Islet of Langerhans (tissue), 1 donor: ENCODE results near the gene PWP2.
"Not testable (repeated sequence)": the region's sequence is repeated elsewhere in the genome, so short reads cannot be mapped to it uniquely, and the experiment has no call there.

Experiments used
- FAIRE-seq: peaks from one replicate; lab custom pipeline; 2011; peaks lifted over from hg19 to GRCh38; lab: Jason Lieb, UNC

The PWP2 gene

GRCh38 chr21:44083631-44084291 is 23.4 kb upstream of the PWP2 start:
- no peak for FAIRE-seq

DNA sequence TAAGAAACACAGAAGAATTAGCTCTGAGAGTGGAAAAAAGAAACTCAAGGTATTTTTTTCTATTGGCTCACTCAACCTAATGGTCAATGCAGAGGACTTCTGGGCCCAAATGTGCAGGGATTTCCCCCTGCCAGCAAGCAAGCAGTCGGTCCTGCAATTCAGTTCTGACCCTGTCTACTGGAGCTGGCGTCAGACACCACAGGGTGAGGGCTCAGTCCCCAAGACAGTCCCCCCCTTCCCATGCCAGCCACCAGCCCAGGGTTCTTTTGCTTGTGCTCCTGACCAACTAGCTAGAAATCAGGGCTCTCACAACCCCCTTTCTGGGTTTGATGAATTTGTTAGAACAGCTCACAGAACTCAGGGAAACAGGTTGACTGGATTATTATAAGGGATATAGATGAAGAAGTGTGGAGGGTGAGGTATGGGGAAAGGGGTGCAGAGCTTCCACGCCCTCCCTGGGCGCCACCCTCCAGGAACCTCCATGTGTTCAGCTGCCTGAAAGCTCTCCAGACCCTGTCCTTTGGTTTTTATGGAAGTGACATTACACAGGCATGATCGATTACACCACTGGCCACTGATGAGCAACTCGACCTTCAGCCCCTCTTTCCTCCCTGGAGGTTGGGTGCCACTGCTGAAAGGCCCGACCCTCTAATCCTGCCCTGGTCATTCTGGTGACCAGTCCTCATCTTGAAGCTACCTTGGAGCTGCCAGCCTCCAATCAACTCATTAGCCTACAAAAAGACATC is 22.5 kb upstream of the PWP2 start:
- FAIRE-seq: no peak

DNA sequence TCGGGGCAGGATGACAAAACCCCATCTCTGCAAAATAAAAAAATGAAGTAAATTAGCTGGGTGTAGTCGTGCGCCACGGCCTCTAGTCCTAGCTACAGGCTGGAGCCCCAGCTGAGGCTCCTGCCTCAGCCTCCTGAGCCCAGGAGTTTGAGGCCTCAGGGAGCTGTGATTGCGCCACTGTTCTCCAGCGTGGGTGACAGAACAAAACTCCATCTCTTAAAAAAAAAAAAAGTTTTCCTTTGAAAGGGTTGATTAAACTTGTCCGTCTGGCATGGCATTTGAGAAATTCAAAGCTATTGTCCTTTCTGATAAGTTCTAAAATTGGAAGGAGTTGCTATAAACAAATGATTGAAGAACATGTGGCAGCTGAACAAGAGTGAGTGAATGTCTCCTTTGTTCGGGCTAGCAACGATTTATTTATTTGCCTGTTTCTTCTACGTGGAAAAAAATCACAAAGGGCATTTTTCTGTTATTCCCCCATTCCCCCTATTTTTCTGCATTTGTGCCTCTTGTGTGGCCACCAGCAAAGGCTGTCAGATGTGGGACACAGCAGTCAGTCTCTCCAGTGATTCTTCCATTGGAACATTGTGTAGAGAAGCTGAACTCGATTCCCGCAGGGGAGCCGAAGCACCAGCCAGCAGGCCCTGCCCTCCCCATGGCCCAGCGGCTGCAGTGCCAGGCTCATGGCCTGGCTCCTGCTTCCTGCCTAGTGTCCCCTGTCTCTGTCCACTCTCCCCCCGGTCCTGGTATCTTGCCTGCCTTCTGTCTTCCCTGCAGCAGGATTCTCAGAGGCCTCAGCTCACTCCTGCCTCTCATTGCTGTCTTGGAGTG is 21.5 kb upstream of the PWP2 start:
- no peak for FAIRE-seq

DNA sequence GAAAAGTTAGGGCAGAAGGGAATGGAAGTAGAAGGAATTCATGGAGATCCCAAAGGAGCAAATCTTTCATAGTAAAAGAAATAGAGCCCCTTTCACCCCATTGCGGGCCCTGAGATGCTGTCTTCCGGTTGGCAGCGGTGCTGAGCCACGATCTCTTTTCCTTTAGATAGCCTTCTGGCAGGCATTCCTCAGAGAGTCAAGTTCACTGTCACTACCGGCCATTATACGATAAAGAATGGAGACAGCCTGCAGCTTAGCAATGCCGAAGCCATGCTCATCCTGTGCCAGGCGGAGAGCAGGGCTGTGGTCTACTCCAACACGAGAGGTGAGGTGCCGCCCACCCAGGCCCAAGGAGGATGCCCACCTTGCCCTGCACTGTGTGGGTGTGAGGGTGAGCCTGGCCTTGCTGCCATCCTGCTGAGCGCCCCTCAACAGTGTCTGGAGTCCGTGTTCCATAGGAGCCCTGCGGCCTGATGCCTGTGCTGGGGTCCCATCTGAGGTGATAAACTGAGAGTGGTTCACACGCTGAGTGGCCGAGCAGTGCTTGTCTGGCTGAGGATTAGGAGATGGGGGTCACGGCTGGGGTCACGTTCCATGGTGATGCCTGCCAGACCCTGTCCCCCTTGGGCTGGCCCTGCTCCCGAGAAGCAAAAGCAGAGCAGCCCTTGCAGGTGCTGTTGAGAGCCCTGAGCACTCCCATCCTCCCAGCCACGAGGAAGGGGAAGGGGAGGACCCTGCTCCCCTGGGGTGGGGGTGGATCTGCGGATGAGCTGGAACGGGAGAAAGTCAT is 20.4 kb upstream of the PWP2 start:
- FAIRE-seq: no peak

GRCh38 chr21:44087426-44088400 is 19.5 kb upstream of the PWP2 start:
- FAIRE-seq: no peak

DNA sequence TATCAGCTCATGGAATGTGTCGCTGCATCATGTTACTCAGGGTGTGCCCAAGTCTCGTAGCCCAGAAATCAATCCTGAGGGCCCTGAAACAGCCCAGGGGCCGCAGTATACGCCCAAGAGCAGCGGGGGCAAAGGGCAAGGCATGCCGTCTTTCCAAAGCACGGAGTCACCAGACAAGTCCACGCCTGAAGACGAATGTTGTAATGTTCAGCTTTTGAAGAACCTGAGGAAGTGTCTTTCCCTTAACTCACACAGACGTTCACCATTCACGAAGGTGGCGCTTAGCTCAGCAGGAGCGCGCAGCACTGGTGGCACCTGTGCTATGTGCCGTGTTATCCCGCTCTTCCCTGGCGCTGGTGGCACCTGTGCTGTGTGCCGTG is 18.8 kb upstream of the PWP2 start:
- FAIRE-seq: no peak

- FAIRE-seq: no peak
Observed at GRCh38 chr21:44089001-44089911, 17.9 kb upstream of the PWP2 start.

GRCh38 chr21:44090325-44090724 is 16.9 kb upstream of the PWP2 start:
- no peak for FAIRE-seq

DNA sequence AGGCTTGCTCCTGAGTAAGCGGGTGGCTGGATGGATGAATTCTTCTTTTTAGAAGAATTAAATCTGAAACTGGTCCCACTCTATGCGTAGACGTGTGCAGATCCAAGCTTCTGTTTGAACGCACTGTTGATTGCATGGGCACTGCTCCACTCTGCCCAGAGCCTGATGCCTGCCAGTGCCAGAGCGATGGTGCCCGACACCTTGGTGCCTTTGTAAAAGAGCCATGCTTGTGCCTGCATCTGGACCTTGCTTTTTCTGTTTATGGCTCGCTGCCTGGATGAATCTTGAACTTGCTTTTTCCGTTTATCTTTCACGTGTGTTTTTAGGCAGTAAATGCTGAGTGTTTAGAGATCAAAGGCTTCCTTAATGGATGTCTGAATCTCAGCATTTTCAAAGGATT is 15.0 kb upstream of the PWP2 start:
- FAIRE-seq: no peak

- FAIRE-seq: no peak
Observed at GRCh38 chr21:44093761-44094160, 13.4 kb upstream of the PWP2 start.

DNA sequence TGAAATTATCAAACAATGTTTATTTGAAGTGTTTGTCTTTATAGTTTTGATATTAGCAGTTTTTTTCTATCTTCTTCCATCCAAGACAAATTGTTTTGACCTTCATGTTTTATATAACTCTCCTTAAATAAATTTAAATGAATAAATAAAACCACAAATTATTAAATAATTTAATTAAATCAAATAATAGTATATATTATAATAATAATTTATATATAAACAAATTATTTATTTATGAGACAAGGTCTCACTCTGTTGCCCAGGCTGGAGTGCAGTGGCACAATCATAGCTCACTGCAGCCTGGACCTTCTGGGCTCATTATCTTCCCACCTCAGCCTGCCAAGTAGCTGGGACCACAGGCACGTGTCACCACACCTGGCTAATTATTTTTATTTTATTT is 12.4 kb upstream of the PWP2 start:
- no peak for FAIRE-seq

DNA sequence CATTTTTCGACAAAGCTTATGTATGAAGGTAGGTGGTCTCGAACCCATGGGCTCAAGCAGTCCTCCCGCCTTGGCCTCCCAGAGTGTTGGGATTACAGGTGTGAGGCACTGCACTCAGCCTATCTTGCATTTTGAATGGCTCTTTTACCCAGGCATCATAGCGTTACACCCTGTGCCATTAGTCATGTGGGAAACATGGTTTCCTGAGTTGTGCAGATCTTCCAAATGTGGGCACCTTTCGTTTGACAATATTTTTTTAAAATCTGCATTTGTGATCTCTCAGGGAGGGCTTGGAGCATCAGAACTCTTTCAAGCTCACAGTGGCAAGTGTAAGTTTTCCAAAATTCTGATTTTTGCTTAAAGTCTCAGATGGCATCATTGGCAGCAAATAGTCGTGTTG is 8.7 kb upstream of the PWP2 start:
- FAIRE-seq: not testable (repeated sequence)

DNA sequence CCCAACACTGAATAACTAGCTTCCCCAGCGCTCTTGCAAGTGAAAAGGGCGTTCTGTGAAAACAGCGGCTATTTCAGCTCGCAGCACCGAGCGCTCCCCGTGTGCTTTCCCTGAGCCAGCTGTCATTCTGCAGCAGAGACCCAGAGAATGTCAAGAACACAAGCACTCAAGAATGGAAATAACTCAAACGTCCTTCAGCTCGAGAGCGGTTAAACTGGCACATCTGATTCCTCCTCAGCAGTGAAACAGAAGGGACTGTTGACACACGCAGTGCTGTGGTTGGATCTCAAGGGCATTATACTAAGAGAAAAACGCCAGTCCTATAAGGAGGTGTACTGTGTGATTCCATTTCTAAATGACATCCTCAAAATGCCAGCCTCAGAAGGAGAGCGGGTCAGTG is 8.2 kb upstream of the PWP2 start:
- not testable (repeated sequence) for FAIRE-seq

DNA sequence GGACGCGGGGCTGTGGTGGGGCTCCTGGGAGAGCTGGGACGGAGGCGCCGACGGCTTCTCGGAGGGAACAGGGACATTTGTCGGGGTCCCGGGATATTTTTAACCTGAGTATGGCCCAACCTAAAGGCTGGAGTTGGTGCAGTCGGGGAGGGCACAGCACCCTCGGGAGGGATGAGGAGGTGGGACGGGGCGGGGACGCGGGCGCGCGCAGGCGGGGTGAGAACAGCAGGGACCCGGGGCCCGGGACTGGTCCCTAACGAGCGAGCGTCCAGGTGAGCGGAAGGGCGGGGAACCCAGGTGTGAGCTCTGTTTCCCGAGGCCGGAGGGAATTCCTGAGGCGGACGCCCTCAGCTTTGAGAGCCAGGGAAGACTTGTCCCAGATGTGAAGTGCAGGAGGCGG is 390 bp downstream of the PWP2 start:
- FAIRE-seq: not testable (repeated sequence)

- not testable (repeated sequence) for FAIRE-seq
Observed at GRCh38 chr21:44113702-44114371, 6.6 kb downstream of the PWP2 start.

GRCh38 chr21:44122131-44122530 is 14.9 kb downstream of the PWP2 start:
- not testable (repeated sequence) for FAIRE-seq

DNA sequence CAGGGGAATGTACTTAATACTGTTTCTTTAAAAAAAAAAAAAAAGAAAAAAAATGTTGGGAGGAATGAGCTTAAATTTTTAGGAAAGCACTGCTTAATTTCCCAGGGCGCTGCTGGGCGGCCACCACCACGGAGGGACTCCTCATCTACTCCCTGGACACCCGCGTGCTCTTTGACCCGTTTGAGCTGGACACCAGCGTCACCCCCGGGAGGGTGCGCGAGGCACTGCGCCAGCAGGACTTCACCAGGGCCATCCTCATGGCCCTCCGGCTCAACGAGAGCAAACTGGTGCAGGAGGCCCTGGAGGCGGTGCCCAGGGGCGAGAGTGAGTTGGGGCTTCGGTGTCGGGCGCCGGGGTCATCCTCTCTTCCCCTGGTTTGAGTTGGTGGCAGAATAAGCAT is 20.6 kb downstream of the PWP2 start:
- not testable (repeated sequence) for FAIRE-seq

GRCh38 chr21:44133715-44134057 is 26.5 kb downstream of the PWP2 start:
- FAIRE-seq: not testable (repeated sequence)

DNA sequence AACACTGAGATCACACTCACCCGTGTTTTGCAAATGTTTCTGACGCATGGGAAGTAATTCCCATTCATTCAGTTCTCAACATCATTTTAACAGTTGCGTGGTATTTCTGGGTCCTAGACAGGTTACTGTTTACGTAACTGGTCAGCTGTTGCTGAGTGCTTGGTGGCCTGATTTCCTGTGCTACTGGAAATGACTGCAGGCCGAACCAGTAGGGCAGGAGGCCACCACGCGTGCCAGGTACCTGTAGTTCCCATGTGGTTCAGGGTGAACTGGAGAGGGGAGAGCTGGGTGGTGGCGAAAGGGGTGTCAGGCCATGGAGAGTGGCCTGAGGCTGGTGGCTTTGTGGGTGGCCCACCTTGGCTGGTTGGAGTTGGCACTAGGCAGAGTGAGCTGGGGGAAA is 27.5 kb downstream of the PWP2 start:
- FAIRE-seq: not testable (repeated sequence)

DNA sequence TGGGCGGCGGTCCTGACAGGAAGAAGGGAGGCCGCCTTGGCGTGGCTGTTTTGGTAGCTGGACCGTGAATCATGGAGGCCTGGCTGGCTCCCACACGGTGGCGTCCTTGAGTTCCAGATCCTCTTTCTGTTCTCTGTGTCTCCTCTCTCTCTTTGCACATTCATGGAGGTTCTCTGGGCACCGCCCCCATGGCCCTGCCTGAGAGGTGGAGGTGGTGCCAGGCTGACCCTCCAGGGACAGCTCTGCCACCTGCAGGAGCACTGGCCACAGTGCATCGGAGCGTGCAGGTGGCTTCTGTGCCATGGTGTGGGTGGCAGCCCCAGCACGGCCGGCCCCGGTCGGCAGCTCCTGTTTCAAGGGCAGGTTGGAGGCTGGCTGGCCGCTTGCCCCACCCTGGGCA is 30.8 kb downstream of the PWP2 start:
- not testable (repeated sequence) for FAIRE-seq
